ENCODE data around the gene ENKD1.

Gene ENKD1

GRCh38 chr16:67679935-67680897 is 13.7 kb upstream of the ENKD1 start:
- no peak for DNase-seq (ENCODE audit: low read depth)

DNA sequence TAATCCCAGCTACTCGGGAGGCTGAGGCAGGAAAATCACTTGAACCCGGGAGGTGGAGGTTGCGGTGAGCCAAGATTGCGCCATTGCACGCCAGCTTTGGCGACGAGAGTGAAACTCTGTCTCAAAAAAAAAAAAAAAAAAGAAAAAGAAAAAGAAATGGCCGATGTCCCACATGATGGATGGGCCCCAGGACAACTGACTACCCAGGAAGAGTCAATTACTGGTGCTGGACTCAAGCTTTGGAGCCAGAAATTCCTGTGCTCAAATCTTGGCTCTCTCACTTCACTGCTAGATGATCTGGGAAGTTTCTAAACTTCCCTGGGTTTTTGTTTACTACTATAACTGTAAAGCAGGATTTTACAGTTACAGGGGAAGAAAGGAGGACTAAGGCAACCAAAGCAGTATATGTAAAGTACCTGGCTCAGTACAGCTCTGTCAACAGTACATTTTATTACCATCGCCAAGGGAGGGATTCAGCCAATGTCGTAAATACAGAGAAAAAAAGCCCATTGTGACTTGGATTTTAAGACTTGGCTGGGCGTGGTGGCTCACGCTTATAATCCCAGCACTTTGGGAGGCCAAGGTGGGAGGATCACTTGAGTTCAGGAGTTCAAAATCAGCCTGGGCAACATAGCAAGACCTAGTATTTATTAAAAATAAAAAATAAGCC is 11.9 kb upstream of the ENKD1 start:
- DNase-seq (ENCODE audit: low read depth) = no peak

- DNase-seq (ENCODE audit: low read depth) = no peak
These were observed 11.2 kb upstream of the ENKD1 start for GRCh38 chr16:67677712-67678111.

DNA sequence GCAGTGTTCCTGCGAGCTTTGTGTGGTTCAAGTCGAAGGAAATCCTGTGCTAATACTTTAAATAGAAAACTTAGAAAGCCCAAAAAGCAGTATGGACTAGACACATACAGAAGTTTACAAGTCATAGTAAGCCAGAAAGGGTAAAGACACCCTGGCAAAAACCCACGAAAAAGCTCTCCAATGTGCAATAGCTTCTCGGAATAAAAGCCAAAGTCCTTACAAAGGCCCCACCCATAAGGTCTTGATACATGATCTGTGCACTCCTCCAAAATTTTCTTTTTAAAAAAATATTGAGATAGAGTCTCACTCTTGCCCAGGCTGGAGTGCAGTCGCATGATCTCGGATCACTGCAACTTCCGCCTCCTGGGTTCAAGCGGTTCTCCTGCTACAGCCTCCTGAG is 10.4 kb upstream of the ENKD1 start:
- no peak for DNase-seq (ENCODE audit: low read depth)

DNA sequence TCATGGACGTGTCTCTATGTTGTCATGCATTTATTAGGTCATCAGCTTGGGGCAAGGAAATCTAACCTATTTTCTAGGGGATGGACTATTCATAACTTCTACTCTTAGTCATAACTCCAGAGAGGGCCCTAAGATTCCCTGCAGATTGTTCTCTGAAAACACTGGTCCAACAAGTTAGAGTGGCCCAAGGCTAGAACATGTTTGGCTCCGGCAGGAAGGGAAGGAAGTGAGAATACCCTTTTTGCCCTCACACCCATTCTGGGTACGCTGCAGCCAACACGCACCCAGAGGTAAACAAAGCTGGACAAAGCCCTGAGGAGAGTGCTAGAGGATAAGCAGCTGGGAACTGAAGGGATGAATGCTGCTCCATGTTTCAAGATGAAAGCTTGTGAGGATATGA is 10.0 kb upstream of the ENKD1 start:
- DNase-seq (ENCODE audit: low read depth) = no peak

DNA sequence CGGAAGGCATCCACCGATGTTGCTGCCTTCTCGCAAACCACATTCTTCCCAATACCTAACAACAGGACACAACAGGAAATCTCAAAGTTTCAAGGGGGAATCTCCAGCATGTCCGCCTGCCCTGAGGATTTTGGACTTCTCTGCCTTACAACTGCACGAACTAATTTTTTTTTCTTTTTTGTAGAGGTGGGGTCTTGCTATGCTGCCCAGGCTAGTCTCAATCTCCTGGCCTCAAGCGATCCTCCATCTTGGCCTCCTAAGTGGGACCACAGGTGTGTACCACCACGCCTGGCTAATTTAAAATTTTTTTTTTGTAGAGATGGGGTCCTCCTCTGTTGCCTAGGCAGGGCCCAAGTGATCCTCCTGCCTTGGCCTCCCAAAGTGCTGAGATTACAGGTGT is 9.4 kb upstream of the ENKD1 start:
- DNase-seq (ENCODE audit: low read depth) = no peak

DNA sequence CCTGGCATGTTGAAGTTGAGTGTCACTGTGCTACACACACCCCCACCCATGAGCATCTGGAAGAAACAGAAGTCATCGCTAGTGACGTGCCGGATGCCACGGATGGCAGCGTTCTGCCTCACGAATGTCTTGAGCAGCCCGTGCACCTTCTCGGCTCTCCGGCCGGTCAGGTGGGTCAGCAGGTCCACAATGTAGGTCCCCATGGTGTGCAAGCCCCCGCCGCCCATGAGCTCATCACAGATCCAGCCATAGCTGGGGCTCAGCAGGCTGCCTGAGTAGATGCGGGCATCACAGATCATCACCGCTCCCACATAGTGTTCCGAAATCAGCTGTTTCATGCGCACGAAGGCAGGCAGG is 9.0 kb upstream of the ENKD1 start:
- DNase-seq (ENCODE audit: low read depth) = no peak

DNA sequence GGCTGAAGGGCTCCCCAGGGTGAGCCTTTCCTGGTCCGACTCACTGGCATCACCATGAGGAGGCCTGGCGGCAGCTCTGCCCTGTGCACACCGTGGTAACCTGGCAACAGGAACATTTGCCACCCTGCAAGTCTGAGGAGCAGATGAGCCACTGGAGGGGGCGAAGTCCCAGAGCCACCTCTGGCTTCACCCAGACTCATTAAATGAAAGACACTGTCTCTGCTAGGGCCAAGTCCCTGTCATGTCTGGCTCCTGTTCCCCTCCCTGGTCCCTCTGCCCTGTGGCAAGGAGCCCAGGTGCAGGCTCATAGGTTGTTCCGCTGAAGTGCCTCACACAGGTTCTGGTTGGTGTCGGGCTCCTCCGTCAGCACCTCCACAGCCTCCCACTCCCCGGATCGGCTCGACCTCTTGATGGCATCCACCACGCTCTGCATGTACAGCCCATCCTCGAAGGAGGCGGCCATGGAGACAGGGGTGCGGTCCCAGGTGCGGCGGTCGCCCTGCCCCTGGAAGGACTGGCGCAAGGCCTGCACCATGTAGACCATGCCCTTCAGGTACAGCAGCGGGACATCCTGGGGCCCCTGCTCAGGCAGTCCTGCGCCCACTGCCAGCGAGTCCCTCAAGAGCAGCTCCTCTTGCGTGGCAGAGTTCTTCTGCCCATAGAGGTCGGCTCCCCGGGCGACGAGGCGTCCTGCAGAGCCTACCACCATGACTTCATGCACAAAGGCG is 8.5 kb upstream of the ENKD1 start:
- no peak for DNase-seq (ENCODE audit: low read depth)

DNA sequence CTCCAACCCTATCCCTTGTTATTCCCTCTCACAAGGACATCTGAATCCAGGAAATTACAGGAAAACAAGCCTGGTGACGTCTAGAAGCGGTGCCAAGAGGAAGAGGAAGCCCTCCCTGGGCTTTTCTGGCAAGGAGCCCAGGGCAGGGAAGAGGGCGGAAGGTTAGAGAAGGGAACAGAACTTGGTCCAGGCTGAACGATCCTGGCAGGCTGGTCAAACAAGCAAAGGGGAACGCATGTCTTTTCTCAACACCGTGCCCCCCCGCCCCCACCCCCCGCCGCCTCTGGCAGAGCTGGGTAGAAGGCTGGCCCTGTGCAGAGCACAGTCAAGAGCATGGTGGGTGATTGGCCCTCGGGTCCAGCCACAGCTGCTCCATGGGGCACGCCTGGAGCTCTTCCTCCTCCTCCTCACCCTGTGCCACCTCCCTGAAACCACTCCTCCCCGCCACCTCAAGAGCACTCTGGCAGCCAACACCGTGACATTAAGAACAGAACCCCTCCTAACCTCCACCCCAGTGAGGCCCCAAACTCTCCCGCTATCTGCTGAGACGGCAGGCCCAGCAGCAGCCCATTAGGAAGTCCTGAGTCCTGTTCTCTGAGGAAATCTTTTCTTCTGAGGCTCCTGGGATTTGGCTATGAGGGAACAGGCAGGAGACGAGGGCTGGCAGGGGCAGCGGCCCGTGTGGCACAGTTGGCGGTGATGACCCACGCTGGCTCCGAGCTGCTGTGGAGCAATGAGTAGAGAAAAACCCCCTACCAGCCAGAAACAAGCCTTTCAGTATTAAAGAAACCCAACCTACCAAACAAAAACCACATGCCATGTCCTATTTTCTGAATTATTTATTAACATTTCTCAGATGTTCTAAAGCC is 7.4 kb upstream of the ENKD1 start:
- no peak for DNase-seq (ENCODE audit: low read depth)

DNA sequence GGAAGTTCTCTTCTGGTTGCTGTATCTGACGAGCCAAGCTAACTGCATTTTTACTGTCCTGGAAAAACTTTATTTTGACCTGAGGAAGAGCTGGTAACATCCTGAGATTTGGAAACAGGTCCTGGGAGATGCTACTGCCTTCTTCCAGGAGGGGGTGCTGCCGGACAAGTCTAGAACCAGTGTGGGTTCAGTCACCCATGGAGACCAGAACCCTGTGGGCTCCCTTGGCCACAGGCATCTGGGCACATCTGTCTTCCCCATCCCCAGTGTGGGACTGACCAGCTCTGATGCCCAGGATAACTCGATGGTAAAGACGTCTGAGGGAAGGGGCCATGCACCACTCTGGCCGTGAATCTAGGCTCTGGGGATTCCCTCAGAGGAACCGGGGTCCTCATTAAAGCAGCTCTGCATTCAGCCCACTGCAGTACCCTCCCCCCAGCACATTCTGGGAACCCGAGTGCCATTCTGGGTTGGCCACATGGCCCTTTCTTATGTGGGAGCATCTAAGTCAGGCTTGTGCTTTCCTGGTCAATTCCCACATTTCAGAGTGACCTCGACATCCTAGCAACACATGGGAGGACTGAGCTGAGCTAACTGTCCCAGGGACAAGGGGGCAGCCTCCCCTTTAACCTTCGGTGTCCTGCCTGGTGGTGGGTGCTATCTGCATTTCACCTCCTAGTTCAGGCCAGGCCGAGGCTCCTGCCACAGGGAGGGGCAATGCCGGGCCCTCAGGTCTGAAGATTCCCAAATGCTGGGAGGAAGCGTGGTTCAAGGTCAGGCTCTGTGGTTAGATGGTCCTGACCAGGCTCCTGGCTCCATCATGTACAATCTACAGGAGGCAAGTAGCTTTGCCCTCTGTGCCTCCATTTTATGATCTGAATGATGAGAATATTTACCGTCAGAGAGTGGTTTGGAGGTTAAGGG is 6.5 kb upstream of the ENKD1 start:
- DNase-seq (ENCODE audit: low read depth) = peak; percentile 57

DNA sequence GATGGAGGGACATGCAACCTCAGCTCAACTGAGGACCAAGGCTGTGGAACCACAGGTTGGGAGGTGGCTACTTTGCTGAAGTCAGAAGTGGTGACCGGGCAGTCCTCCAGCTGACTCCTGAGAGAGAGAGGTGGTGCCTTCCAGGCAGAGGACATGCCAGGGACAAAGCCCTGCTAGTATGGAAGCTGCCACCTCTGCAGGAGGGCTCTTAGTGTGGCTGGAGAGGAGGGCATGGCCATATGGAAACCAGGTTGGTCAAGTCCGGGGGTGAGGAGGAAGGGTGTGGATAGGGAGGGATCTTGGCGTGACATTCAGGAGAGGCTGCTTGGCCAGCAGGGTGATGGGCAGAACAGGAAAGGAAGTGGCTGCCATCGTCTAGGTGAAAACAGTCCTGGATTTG is 5.8 kb upstream of the ENKD1 start:
- DNase-seq (ENCODE audit: low read depth) = no peak

- DNase-seq (ENCODE audit: low read depth) = no peak
These were observed 3.0 kb upstream of the ENKD1 start for GRCh38 chr16:67669499-67670101.

- DNase-seq (ENCODE audit: low read depth) = no peak
These were observed 2.1 kb upstream of the ENKD1 start for GRCh38 chr16:67668495-67669157.

GRCh38 chr16:67667817-67668494 is 1.4 kb upstream of the ENKD1 start:
- DNase-seq (ENCODE audit: low read depth) = peak; percentile 89

GRCh38 chr16:67667453-67667816 is 885 bp upstream of the ENKD1 start:
- no peak for DNase-seq (ENCODE audit: low read depth)

- no peak for DNase-seq (ENCODE audit: low read depth)
These were observed 458 bp downstream of the ENKD1 start for GRCh38 chr16:67666032-67666551.

GRCh38 chr16:67665598-67665997 is 952 bp downstream of the ENKD1 start:
- no peak for DNase-seq (ENCODE audit: low read depth)

DNA sequence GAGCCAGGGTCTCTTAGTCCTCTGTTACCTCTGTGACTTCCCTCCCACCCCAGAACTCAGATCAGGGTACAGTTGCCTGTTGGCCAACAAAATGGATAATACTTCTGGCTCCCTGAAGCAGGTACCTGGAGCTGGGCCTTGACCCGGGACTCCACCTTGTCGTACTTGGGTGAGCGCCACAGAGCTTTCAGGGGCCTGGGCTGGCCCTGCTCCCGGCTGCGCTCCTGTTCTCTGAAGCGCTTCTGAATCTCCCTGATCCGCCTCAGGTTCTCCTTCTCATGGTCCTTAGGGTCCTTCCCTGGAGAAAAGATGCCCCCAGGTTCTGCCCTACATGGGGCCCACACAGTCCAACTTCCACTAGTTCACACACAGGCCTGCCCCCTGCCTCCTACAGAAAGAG is 1.7 kb downstream of the ENKD1 start:
- no peak for DNase-seq (ENCODE audit: low read depth)

DNA sequence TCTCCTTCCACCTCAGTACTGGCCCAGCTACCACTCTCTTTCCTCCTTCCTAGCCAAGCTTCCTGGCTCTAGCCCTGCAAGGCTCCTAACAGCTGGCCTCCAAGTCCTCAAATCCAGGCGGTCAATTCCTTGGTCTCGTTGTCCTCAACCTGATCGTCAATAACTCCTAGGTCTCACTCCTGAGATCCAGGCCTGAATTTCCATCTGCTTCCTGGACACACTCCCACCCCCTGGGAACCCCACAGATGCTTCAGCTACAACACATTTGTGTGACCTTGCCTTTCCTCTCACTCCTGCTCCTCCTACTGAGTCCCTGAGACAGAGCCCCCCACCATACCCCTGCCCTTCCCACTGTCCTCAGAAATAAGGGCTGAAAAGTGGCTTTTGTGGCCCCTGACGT is 2.3 kb downstream of the ENKD1 start:
- DNase-seq (ENCODE audit: low read depth) = no peak

Data from fibroblast of the conjunctiva (primary cell).